Measurements from ENCODE around the gene MAGEA12. TPM values are rescaled to one million over a fixed set of nuclear protein-coding genes. Genes with fewer than 3 reads are reported as not detected.
"Not testable (repeated sequence)": the region's sequence is repeated elsewhere in the genome, so short reads cannot be mapped to it uniquely, and the experiment has no call there.

The MAGEA12 gene
- not detected for total RNA-seq

DNA sequence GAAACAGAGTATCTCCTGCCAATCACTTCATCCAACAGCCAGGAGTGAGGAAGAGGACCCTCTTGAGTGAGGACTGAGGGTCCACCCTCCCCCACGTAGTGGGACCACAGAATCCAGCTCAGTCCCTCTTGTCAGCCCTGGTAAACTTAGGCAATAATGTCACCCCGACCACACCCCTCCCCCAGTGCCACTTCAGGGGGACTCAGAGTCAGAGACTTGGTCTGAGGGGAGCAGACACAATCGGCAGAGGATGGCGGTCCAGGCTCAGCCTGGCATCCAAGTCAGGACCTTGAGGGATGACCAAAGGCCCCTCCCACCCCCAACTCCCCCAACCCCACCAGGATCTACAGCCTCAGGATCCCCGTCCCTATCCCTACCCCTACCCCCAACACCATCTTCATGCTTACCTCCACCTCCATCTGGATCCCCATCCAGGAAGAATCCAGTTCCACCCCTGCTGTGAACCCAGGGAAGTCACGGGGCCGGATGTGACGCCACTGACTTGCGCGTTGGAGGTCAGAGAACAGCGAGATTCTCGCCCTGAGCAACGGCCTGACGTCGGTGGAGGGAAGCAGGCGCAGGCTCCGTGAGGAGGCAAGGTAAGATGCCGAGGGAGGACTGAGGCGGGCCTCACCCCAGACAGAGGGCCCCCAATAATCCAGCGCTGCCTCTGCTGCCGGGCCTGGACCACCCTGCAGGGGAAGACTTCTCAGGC is at the start of gene MAGEA12, which contains the start of gene CSAG1:
Gene MAGEA12 (plus strand): TSS at position 497 of the 715 bp plus-strand sequence. CDS start 2,405 bp downstream, outside the sequence.
Gene CSAG1 (minus strand): TSS at position 461 of the 715 bp plus-strand sequence. CDS start 1,261 bp downstream, outside the sequence.
- Mint-ChIP-seq H3K27ac (no peak within 1 kb of the TSS), H3K4me1 (no peaks in the 10 kb centered on the region), H3K27me3 (no peaks in the 10 kb centered on the region), H3K4me3 (no peak within 1 kb of the TSS), H3K9me3 (no peaks in the 10 kb centered on the region), H3K36me3 (no peaks in the 10 kb centered on the region)
- no peak for DNase-seq

GRCh38 chrX:152697952-152698931 is 35.3 kb upstream of the MAGEA12 start, which contains the start of gene MAGEA3:
TSS of gene MAGEA3 (plus strand) at chrX:152698794. CDS start at chrX:152700833, 2,039 bp downstream.
- not testable (repeated sequence) for H3K36me3 Mint-ChIP-seq, H3K27ac Mint-ChIP-seq, H3K27me3 Mint-ChIP-seq, H3K4me1 Mint-ChIP-seq, H3K9me3 Mint-ChIP-seq, DNase-seq, H3K4me3 Mint-ChIP-seq

- H3K4me3 Mint-ChIP-seq: not testable (repeated sequence)
These were observed 33.2 kb upstream of the MAGEA12 start for GRCh38 chrX:152700390-152700789.

DNA sequence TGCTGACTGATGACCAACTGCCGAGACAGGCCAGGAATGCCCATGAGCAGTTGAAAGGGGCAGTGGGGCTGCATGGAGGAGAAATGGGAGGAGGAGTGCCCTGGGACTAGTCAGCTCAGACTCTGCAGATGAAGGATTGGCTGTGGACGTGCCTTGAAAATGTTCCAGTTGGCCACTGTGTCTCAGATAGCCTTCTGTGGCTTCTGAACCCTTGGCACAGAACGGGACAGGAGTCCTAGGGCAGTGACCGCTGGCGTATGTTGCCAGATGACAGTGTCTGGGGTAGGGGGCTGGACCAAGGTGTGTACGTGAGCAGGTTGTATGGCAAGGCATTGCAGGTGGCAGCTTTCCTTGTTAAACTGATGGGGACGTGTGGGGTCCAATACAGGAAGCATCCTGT is 27.1 kb upstream of the MAGEA12 start:
- not testable (repeated sequence) for H3K4me3 Mint-ChIP-seq, H3K27me3 Mint-ChIP-seq, H3K9me3 Mint-ChIP-seq, H3K36me3 Mint-ChIP-seq, DNase-seq, H3K27ac Mint-ChIP-seq, H3K4me1 Mint-ChIP-seq

More at GRCh38 chrX:152700390-152700789, 33.2 kb upstream of the MAGEA12 start:
- not testable (repeated sequence) for H3K27ac Mint-ChIP-seq, H3K4me1 Mint-ChIP-seq, H3K9me3 Mint-ChIP-seq, H3K27me3 Mint-ChIP-seq, DNase-seq, H3K36me3 Mint-ChIP-seq

DNA sequence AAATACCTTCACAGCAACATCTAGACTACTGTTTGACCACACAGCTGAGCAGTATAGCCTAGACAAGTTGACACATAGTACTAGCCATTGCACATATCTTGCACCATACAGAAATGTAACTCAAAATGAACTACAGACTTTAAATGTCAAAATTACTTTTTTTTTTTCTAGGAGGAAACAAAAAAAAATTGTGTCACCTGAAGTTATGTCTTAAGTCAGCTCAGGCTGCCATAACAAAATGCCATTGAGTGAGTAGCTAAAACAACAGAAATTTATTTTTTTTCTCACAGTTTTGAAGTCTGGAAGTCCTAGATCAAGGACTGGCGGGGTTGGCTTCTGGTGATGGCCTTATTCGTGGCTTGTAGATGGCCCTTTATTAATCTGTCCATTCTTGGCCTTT is 24.4 kb upstream of the MAGEA12 start, which contains the start of gene CSAG2:
Gene CSAG2 (minus strand): TSS at position 101 of the 400 bp plus-strand sequence. CDS start 161 bp downstream, outside the sequence.
- H3K27me3 Mint-ChIP-seq, H3K9me3 Mint-ChIP-seq, H3K4me3 Mint-ChIP-seq, H3K27ac Mint-ChIP-seq, DNase-seq, H3K4me1 Mint-ChIP-seq, H3K36me3 Mint-ChIP-seq: not testable (repeated sequence)

DNA sequence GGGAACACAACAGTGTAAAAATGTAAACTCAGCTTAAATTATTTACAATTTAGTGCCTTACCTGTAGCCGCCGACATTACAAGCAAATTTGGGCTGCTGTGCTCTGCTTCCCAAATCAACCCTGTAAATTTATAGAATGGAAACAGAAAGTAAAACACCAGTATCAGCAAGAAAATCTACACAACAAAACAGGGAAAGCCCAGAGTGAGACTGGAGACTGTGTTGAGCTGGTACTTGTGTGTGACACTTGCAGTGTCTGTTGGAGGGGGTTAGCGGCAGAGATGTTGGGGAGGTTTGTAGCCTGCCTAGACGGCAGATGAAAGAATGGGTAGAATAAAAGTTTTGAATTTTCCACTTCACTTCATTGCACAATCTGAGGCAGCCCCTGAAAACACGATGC is 20.4 kb upstream of the MAGEA12 start:
- DNase-seq, H3K4me3 Mint-ChIP-seq, H3K9me3 Mint-ChIP-seq, H3K4me1 Mint-ChIP-seq, H3K27me3 Mint-ChIP-seq, H3K27ac Mint-ChIP-seq, H3K36me3 Mint-ChIP-seq: not testable (repeated sequence)

DNA sequence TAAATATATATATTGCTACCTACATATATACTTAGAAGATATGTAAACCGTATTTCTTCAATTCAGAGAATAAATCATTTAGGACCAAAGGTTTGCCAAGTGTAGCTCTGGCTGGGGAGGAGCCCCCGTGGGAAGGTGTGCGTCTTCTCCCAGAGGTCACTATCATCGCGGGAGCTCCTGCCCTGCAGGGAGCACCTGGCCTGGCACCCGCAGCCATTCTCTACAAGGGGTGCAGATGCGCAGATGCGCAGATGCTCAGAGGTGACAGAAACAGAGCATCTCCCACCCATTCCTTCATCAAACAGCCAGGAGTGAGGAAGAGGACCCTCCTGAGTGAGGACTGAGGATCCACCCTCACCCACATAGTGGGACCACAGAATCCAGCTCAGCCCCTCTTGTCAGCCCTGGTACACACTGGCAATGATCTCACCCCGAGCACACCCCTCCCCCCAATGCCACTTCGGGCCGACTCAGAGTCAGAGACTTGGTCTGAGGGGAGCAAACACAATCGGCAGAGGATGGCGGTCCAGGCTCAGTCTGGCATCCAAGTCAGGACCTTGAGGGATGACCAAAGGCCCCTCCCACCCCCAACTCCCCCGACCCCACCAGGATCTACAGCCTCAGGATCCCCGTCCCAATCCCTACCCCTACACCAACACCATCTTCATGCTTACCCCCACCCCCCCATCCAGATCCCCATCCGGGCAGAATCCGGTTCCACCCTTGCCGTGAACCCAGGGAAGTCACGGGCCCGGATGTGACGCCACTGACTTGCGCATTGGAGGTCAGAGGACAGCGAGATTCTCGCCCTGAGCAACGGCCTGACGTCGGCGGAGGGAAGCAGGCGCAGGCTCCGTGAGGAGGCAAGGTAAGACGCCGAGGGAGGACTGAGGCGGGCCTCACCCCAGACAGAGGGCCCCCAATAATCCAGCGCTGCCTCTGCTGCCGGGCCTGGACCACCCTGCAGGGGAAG is 19.5 kb upstream of the MAGEA12 start, which contains the start of gene MAGEA2B:
Gene MAGEA2B (plus strand): TSS at position 814 of the 973 bp plus-strand sequence. CDS start 2,479 bp downstream, outside the sequence.
- DNase-seq, H3K27ac Mint-ChIP-seq, H3K4me1 Mint-ChIP-seq, H3K4me3 Mint-ChIP-seq, H3K27me3 Mint-ChIP-seq, H3K9me3 Mint-ChIP-seq, H3K36me3 Mint-ChIP-seq: not testable (repeated sequence)

DNA sequence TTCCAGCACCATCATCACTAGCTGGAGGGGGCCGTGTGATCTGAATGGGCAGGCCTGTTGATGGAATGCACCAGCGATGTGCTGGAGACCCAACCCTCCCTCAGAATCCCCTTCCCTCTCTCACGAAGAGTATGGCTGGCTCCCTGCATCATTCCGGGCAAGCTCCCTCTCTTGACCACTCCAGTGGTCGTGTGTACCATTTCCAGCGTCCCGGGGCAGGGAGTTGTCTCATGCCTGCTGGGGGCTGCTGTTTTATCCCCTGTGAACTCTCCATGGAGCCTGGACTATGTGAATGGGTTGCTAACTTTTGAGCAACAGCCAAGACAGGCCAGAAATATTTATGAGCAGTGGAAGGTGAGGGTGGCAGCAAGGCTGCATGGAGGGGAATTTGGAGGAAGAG is 8.1 kb upstream of the MAGEA12 start:
- Mint-ChIP-seq H3K4me3 (no peak overlapping the region), H3K36me3 (no peaks in the 10 kb centered on the region), H3K4me1 (no peaks in the 10 kb centered on the region), H3K27me3 (peaks cover 4% of the 10 kb centered on the region), H3K27ac (no peak overlapping the region), H3K9me3 (no peaks in the 10 kb centered on the region)
- DNase-seq: no peak

- H3K36me3 Mint-ChIP-seq, H3K27me3 Mint-ChIP-seq, H3K4me1 Mint-ChIP-seq, H3K4me3 Mint-ChIP-seq, H3K27ac Mint-ChIP-seq, H3K9me3 Mint-ChIP-seq, DNase-seq: not testable (repeated sequence)
These were observed 744 bp downstream of the MAGEA12 start for GRCh38 chrX:152734143-152734858.

- DNase-seq: no peak
- H3K4me3 Mint-ChIP-seq: no peak overlapping the region
- no peaks in the 10 kb centered on the region for H3K9me3 Mint-ChIP-seq
- no peaks in the 10 kb centered on the region for H3K4me1 Mint-ChIP-seq
- no peaks in the 10 kb centered on the region for H3K27me3 Mint-ChIP-seq
- no peak overlapping the region for H3K27ac Mint-ChIP-seq
- H3K36me3 Mint-ChIP-seq: no peaks in the 10 kb centered on the region
These were observed 1.5 kb downstream of the MAGEA12 start for GRCh38 chrX:152735101-152735500.

- no peaks in the 10 kb centered on the region for H3K36me3 Mint-ChIP-seq
- no peaks in the 10 kb centered on the region for H3K9me3 Mint-ChIP-seq
- no peaks in the 10 kb centered on the region for H3K27me3 Mint-ChIP-seq
- H3K4me1 Mint-ChIP-seq: no peaks in the 10 kb centered on the region
- no peak overlapping the region for H3K27ac Mint-ChIP-seq
- H3K4me3 Mint-ChIP-seq: no peak overlapping the region
- DNase-seq: no peak
These were observed 2.4 kb downstream of the MAGEA12 start for GRCh38 chrX:152735860-152736511.

GRCh38 chrX:152736528-152736927 is 3.0 kb downstream of the MAGEA12 start:
- H3K4me3 Mint-ChIP-seq, H3K36me3 Mint-ChIP-seq, H3K9me3 Mint-ChIP-seq, H3K27me3 Mint-ChIP-seq, H3K4me1 Mint-ChIP-seq, H3K27ac Mint-ChIP-seq, DNase-seq: not testable (repeated sequence)

DNA sequence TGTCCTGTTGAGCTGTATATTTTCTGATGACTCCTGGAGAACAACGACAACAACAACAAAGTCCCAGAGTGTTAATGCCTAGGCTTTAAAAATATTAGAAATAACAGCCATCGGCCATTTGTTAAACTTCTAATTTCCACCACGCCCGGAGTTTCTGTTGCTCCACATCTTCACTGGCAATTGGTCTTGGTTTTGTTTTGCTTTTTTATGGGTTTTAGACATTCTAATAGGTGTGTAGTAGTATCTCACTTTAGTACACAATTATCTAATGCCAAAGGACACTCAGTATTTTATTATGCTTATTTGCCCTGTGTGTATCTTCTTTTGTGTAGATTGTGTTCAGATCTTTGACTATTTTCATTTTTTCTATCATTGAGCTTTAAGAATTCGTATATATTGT is 5.0 kb downstream of the MAGEA12 start:
- Mint-ChIP-seq H3K27me3 (no peaks in the 10 kb centered on the region), H3K4me3 (no peak overlapping the region), H3K36me3 (no peaks in the 10 kb centered on the region), H3K9me3 (no peaks in the 10 kb centered on the region), H3K4me1 (no peaks in the 10 kb centered on the region), H3K27ac (no peak overlapping the region)
- DNase-seq: no peak
